Endothelial cell of umbilical vein (primary cell): Measurements from ENCODE around the gene CRCP. TPM values are rescaled to one million over a fixed set of nuclear protein-coding genes. Genes with fewer than 3 reads are reported as not detected.

Experiments
- BruUV-seq: library from RNA; stranded (reverse); fragments of 400-500 nt; replicated peaks from 2 replicates; lab custom pipeline; 2021; lab: Mats Ljungman, UMichigan
- CTCF ChIA-PET: fragments of 300-600, 350-600 bp; sonication (Branson Sonifier 250); formaldehyde crosslinking; loops from one replicate; lab custom pipeline; 2021; ENCODE audit warnings: antibody characterized with exemption, inconsistent platforms; lab: Charles Lee
- POLR2A ChIA-PET: fragments of 300-600, 350-600 bp; sonication (Branson Sonifier 250); formaldehyde crosslinking; loops from one replicate; lab custom pipeline; 2021; ENCODE audit warnings: antibody characterized with exemption, inconsistent platforms; lab: Charles Lee
- DNase-seq: peaks from one replicate; pipeline ENCODE4 v3.0.0-alpha.2; 2011; ENCODE audit warnings: low read depth, low spot score
- FAIRE-seq: peaks from 2 replicates; lab custom pipeline; 2011; peaks lifted over from hg19 to GRCh38; lab: Jason Lieb, UNC
- H2AFZ ChIP-seq: 2 replicates; pipeline ENCODE4 v1.6.0; 2012; ENCODE audit warnings: low read depth, low read length, control low read depth, inconsistent platforms
- H3K27ac ChIP-seq: 2 replicates; pipeline ENCODE4 v1.5.1; 2011; ENCODE audit warnings: low read depth, mild to moderate bottlenecking, control low read depth, low read length, moderate library complexity; ENCODE audit not compliant: insufficient read depth
- H3K27me3 ChIP-seq, 2 experiments: 2 replicates each; pipeline versions ENCODE4 v1.6.0 to v1.6.1; 2011; ENCODE audit warnings: low read length in 2 of 2, mixed read lengths in 1 of 2; ENCODE audit not compliant: control insufficient read depth in 2 of 2, insufficient read depth in 2 of 2
- H3K36me3 ChIP-seq, 2 experiments: 2 replicates in 1 of 2; 3 replicates in 1 of 2; pipeline ENCODE4 v1.5.1; 2011; ENCODE audit warnings: low read length in 2 of 2, mild to moderate bottlenecking in 1 of 2, moderate library complexity in 1 of 2; ENCODE audit not compliant: control insufficient read depth in 2 of 2, insufficient read depth in 2 of 2; ENCODE audit errors: extremely low read depth in 1 of 2
- H3K4me1 ChIP-seq: 3 replicates; pipeline ENCODE4 v1.5.1; 2011; ENCODE audit warnings: mild to moderate bottlenecking, low read length; ENCODE audit not compliant: control insufficient read depth, insufficient read depth; ENCODE audit errors: extremely low read depth
- H3K4me2 ChIP-seq: 2 replicates; pipeline ENCODE4 v1.6.1; 2011; ENCODE audit warnings: low read length, control low read depth, mixed read lengths; ENCODE audit not compliant: insufficient read depth
- H3K4me3 ChIP-seq, 3 experiments: fragments of 200-600 bp in 1 of 3; sonication (generic), shearing (Covaris generic) in 1 of 3; replicated peaks in 1 of 3; 2 replicates each; pipeline ENCODE4 v1.5.1; 2011 to 2016; ENCODE audit warnings: control low read depth in 3 of 3, low read length in 3 of 3, mild to moderate bottlenecking in 2 of 3, inconsistent platforms in 1 of 3, low read depth in 1 of 3, moderate library complexity in 1 of 3; ENCODE audit not compliant: insufficient read depth in 1 of 3
- H3K79me2 ChIP-seq: 2 replicates; pipeline ENCODE4 v1.6.0; 2012; ENCODE audit warnings: low read length, inconsistent platforms; ENCODE audit not compliant: control insufficient read depth, insufficient read depth
- H3K9ac ChIP-seq: replicated peaks from 2 replicates; pipeline ENCODE3; 2011; ENCODE audit warnings: low read length, control low read depth; ENCODE audit not compliant: insufficient read depth; ENCODE audit errors: extremely low read depth
- H3K9me1 ChIP-seq: replicated peaks from 3 replicates; pipeline ENCODE4 v1.6.0; 2011; ENCODE audit warnings: mild to moderate bottlenecking, low read length; ENCODE audit not compliant: control insufficient read depth, insufficient read depth; ENCODE audit errors: extremely low read depth
- H3K9me3 ChIP-seq: replicated peaks from 2 replicates; pipeline ENCODE4 v1.5.1; 2012; ENCODE audit warnings: low read length, inconsistent platforms; ENCODE audit not compliant: control insufficient read depth, insufficient read depth
- H4K20me1 ChIP-seq: replicated peaks from 2 replicates; pipeline ENCODE3; 2011; ENCODE audit warnings: mild to moderate bottlenecking, low read length; ENCODE audit not compliant: control insufficient read depth, insufficient read depth; ENCODE audit errors: extremely low read depth
- EZH2 ChIP-seq: IDR thresholded peaks from 2 replicates; pipeline ENCODE4 v1.6.1; 2012; ENCODE audit warnings: borderline replicate concordance, low read depth, mild to moderate bottlenecking, moderate library complexity, low read length, inconsistent platforms; ENCODE audit not compliant: severe bottlenecking
- FOS ChIP-seq: IDR thresholded peaks from 2 replicates; pipeline ENCODE4 v1.6.1; 2011; ENCODE audit warnings: mild to moderate bottlenecking, low read length, moderate library complexity, borderline replicate concordance; ENCODE audit not compliant: insufficient read depth
- GATA2 ChIP-seq: IDR thresholded peaks from 2 replicates; pipeline ENCODE4 v1.7.0; 2011; ENCODE audit warnings: low read depth, mild to moderate bottlenecking, moderate library complexity, mixed read lengths, low read length; ENCODE audit not compliant: insufficient read length, insufficient read depth
- JUN ChIP-seq: IDR thresholded peaks from 2 replicates; pipeline ENCODE4 v1.6.1; 2011; ENCODE audit warnings: borderline replicate concordance, low read depth; ENCODE audit not compliant: insufficient read length, insufficient read depth
- MYC ChIP-seq: IDR thresholded peaks from one replicate; pipeline ENCODE4 v1.6.1; 2011; ENCODE audit warnings: mild to moderate bottlenecking, low read depth, low read length
- POLR2A ChIP-seq: IDR thresholded peaks from 2 replicates; pipeline ENCODE4 v1.6.1; 2012; ENCODE audit warnings: low read depth, mild to moderate bottlenecking, control low read depth, low read length
- POLR2AphosphoS5 ChIP-seq: IDR thresholded peaks from 2 replicates; pipeline ENCODE4 v1.6.1; 2012; ENCODE audit warnings: low read depth, mild to moderate bottlenecking, control low read depth, low read length, moderate library complexity; ENCODE audit not compliant: insufficient read depth
- dilution Hi-C: fragments of 300-500 bp; cut with MboI; formaldehyde crosslinking; loops from one replicate; pipeline ENCODE4 v1.15.0; 2019; ENCODE audit warnings: low sequenced_read_pairs; ENCODE audit not compliant: extremely low pct_ligation_motif_present
- intact Hi-C: fragments of 100-400 bp; cut with micrococcal nuclease; formaldehyde crosslinking; loops from one replicate; pipeline ENCODE4 v1.10.0; 2022
- polyA plus RNA-seq, 4 experiments: library from polyadenylated mRNA; depleted of rRNA in 3 of 4; stranded (reverse) in 3 of 4; unstranded in 1 of 4; fragments of >200 nt; gene quantifications; 2 replicates each; pipeline versions ENCODE4 v1.2.1 to v1.2.3, GENCODE V29; 2011 to 2012; ENCODE audit warnings: missing spikeins in 1 of 4
- total RNA-seq: library from RNA; stranded (reverse); gene quantifications from 2 replicates; pipeline ENCODE4 v1.2.3, GENCODE V29; 2021
- TF ChIP-seq, protein P1 (sequence below), 2 donors: IDR thresholded peaks; 1 replicate in 1 of 2; 2 replicates in 1 of 2; pipeline ENCODE4 v1.5.1; 2011; ENCODE audit warnings: low read length in 2 of 2, mild to moderate bottlenecking in 2 of 2, moderate library complexity in 2 of 2, control low read depth in 1 of 2, inconsistent platforms in 1 of 2, low read depth in 1 of 2; ENCODE audit not compliant: insufficient read depth in 1 of 2; ENCODE audit errors: extremely low read depth in 1 of 2
- TF ChIP-seq, protein P2 (sequence below): IDR thresholded peaks from 2 replicates; pipeline ENCODE4 v1.6.1; 2011; ENCODE audit not compliant: insufficient read depth, insufficient read length

The CRCP gene
- total and polyA plus RNA-seq, 2 donors (not counting 3 experiments of a cell fraction or from before 2014, with no cell fraction given): 14.2 to 29.7 TPM

DNA sequence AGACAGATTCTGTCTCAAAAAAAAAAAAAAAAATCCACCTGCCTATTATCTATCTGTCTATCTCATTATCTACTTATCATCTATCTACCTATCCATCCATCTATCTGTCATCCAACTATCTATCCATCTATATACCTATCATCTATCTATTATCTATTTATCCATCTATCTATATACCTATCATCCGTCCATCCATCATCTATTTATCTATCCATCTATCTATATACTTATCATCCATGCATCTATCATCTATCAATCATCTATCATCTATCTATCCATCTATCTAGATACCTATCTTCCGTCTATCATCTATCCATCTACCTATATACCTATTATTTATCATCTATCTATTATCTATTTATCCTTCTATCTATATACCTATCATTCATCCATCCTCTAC lies 74.0 kb downstream of the CRCP start:
- TF ChIP-seq POLR2AphosphoS5 (no peak), POLR2A (no peak), EZH2 (no peak), FOS (no peak), MYC (no peak), GATA2 (no peak), JUN (no peak)
- TF ChIP-seq, protein P1, sequence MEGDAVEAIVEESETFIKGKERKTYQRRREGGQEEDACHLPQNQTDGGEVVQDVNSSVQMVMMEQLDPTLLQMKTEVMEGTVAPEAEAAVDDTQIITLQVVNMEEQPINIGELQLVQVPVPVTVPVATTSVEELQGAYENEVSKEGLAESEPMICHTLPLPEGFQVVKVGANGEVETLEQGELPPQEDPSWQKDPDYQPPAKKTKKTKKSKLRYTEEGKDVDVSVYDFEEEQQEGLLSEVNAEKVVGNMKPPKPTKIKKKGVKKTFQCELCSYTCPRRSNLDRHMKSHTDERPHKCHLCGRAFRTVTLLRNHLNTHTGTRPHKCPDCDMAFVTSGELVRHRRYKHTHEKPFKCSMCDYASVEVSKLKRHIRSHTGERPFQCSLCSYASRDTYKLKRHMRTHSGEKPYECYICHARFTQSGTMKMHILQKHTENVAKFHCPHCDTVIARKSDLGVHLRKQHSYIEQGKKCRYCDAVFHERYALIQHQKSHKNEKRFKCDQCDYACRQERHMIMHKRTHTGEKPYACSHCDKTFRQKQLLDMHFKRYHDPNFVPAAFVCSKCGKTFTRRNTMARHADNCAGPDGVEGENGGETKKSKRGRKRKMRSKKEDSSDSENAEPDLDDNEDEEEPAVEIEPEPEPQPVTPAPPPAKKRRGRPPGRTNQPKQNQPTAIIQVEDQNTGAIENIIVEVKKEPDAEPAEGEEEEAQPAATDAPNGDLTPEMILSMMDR (IDR thresholded peaks at IDR 0.05; ENCODE audit: extremely low read depth in 1 of 2, insufficient read depth in 1 of 2, low read depth in 1 of 2, low read length in 2 of 2): no peak
- TF ChIP-seq, protein P2, sequence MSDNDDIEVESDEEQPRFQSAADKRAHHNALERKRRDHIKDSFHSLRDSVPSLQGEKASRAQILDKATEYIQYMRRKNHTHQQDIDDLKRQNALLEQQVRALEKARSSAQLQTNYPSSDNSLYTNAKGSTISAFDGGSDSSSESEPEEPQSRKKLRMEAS: no peak
- Histone ChIP-seq H3K4me1 (no peaks in the 10 kb centered on the region), H3K27ac (no peak overlapping the region), H4K20me1 (no peaks in the 10 kb centered on the region), H3K79me2 (no peaks in the 10 kb centered on the region), H3K36me3 (no peaks in the 10 kb centered on the region), H2AFZ (no peak overlapping the region), H3K9me3 (no peaks in the 10 kb centered on the region), H3K9ac (no peak overlapping the region), H3K4me2 (no peak overlapping the region), H3K9me1 (no peaks in the 10 kb centered on the region), H3K4me3 (no peak overlapping the region), H3K27me3 (no peaks in the 10 kb centered on the region)
- no peak for FAIRE-seq
- ChIA-PET CTCF (no interaction called here), POLR2A (no interaction called here)
- no TSS peak for BruUV-seq
- intact Hi-C loops: no loop called here
- dilution Hi-C loops: no loop called here
- no peak for DNase-seq
